HG03064 (cell line): ENCODE results near the gene WSCD1.

Experiments
- ATAC-seq: cut with Tn5 transposase; IDR thresholded peaks from one replicate; pipeline ENCODE4 v1.9.1; 2021; ENCODE audit warnings: low read depth; ENCODE audit not compliant: unreplicated experiment

The WSCD1 gene

GRCh38 chr17:6104956-6105648 lies 34.9 kb downstream of the WSCD1 start:
- no peak for ATAC-seq

GRCh38 chr17:6105649-6106007 lies 35.4 kb downstream of the WSCD1 start:
- ATAC-seq = no peak

GRCh38 chr17:6106212-6106611 lies 36.0 kb downstream of the WSCD1 start:
- no peak for ATAC-seq

- ATAC-seq = no peak
Measured at GRCh38 chr17:6107791-6108190, 37.6 kb downstream of the WSCD1 start.

GRCh38 chr17:6108382-6108781 lies 38.2 kb downstream of the WSCD1 start:
- no peak for ATAC-seq

GRCh38 chr17:6108987-6109386 lies 38.8 kb downstream of the WSCD1 start:
- no peak for ATAC-seq

GRCh38 chr17:6109536-6109935 lies 39.4 kb downstream of the WSCD1 start:
- ATAC-seq = no peak

GRCh38 chr17:6110088-6110487 lies 39.9 kb downstream of the WSCD1 start:
- no peak for ATAC-seq

- ATAC-seq = no peak
Measured at GRCh38 chr17:6110592-6110991, 40.4 kb downstream of the WSCD1 start.

- no peak for ATAC-seq
Measured at GRCh38 chr17:6120351-6120750, 50.2 kb downstream of the WSCD1 start.

- ATAC-seq = no peak
Measured at GRCh38 chr17:6124856-6125255, 54.7 kb downstream of the WSCD1 start.

- ATAC-seq = no peak
Measured at GRCh38 chr17:6126768-6127167, 56.6 kb downstream of the WSCD1 start.

GRCh38 chr17:6134721-6135120 lies 64.5 kb downstream of the WSCD1 start:
- no peak for ATAC-seq

GRCh38 chr17:6135236-6135635 lies 65.1 kb downstream of the WSCD1 start:
- no peak for ATAC-seq

GRCh38 chr17:6135996-6136395 lies 65.8 kb downstream of the WSCD1 start:
- no peak for ATAC-seq

GRCh38 chr17:6137716-6138502 lies 67.7 kb downstream of the WSCD1 start:
- ATAC-seq = no peak

GRCh38 chr17:6138761-6139446 lies 68.7 kb downstream of the WSCD1 start:
- no peak for ATAC-seq

GRCh38 chr17:6139447-6139832 lies 69.3 kb downstream of the WSCD1 start:
- ATAC-seq = no peak

GRCh38 chr17:6140188-6140587 lies 70.0 kb downstream of the WSCD1 start:
- ATAC-seq = no peak

GRCh38 chr17:6140728-6141330 lies 70.7 kb downstream of the WSCD1 start:
- ATAC-seq = no peak

- no peak for ATAC-seq
Measured at GRCh38 chr17:6142701-6143100, 72.5 kb downstream of the WSCD1 start.
